Measurements from ENCODE around the gene DSE. TPM values are rescaled to one million over a fixed set of nuclear protein-coding genes. Genes with fewer than 3 reads are reported as not detected.

Gene DSE
- total RNA-seq, 1 experiment from 2014 or later: 43.3 TPM

DNA sequence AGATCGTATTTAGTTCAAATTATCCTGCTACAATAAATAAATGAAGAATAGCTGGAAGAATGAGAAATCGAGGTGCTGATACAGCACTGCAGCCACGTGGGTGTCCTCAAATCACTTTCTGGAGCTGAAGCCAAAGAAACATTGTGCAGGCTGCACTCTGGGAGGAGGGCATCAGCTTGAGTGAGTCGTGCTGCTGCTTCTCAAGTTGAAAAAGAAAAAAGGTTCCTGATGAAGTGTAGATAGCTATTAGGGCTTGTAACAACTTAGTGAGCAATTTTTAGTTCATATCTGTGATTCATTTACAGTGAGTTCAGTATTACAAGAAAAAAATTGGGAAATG is 40.5 kb downstream of the DSE start:
- Histone ChIP-seq H4K20me1 (ENCODE audit: insufficient read depth) (no peaks in the 10 kb centered on the region), H3K79me2 (ENCODE audit: low read depth) (no peaks in the 10 kb centered on the region), H3K4me3 (no peak overlapping the region), H2AFZ (no peak overlapping the region), H3K36me3 (ENCODE audit: low read depth) (no peaks in the 10 kb centered on the region), H3K27me3 (ENCODE audit: insufficient read depth, low read depth) (no peaks in the 10 kb centered on the region), H3K9me3 (ENCODE audit: insufficient read depth, low read depth) (no peaks in the 10 kb centered on the region), H3K9me2 (ENCODE audit: insufficient read depth) (no peaks in the 10 kb centered on the region), H3K27ac (no peak overlapping the region), H3K4me1 (replicated peaks; ENCODE audit: insufficient read depth) (no peaks in the 10 kb centered on the region), H3F3A (ENCODE audit: insufficient read depth, low read depth) (no peaks in the 10 kb centered on the region), H3K4me2 (no peak overlapping the region)
- no peak for DNase-seq
- ChIA-PET POLR2A (ENCODE audit: unreplicated experiment) (no interaction called here), CTCF (no interaction called here)
- intact Hi-C loops (cut with micrococcal nuclease; ENCODE audit: unreplicated experiment): no loop called here
- BruUV-seq (replicated peaks): no TSS peak
- TF ChIP-seq, protein P1, sequence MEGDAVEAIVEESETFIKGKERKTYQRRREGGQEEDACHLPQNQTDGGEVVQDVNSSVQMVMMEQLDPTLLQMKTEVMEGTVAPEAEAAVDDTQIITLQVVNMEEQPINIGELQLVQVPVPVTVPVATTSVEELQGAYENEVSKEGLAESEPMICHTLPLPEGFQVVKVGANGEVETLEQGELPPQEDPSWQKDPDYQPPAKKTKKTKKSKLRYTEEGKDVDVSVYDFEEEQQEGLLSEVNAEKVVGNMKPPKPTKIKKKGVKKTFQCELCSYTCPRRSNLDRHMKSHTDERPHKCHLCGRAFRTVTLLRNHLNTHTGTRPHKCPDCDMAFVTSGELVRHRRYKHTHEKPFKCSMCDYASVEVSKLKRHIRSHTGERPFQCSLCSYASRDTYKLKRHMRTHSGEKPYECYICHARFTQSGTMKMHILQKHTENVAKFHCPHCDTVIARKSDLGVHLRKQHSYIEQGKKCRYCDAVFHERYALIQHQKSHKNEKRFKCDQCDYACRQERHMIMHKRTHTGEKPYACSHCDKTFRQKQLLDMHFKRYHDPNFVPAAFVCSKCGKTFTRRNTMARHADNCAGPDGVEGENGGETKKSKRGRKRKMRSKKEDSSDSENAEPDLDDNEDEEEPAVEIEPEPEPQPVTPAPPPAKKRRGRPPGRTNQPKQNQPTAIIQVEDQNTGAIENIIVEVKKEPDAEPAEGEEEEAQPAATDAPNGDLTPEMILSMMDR (conservative IDR thresholded peaks at IDR 0.05): no peak
- TF ChIP-seq EZH2 (IDR thresholded peaks at IDR 0.05; ENCODE audit: low read depth): no peak

DNA sequence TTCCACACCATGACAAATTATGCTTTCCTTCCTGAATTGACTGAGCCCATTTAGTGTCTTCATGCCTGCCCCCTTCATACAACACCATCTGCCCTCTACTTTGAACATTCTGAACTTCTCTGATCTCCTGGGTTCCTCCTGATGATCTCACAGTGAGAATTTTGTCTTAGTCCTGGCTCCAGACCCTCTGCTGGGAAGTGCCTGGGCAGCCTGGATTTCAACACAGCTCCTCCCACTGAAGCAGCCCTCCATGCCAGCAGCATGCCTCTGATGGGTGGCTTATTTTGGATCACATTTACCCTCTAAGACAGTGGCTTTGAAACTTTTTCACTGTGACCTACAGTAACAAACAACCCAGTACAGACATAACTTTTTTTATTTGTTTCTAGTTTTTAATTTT is 41.5 kb downstream of the DSE start:
- Histone ChIP-seq H3K9me3 (ENCODE audit: insufficient read depth, low read depth) (no peaks in the 10 kb centered on the region), H2AFZ (no peak overlapping the region), H3K79me2 (ENCODE audit: low read depth) (no peaks in the 10 kb centered on the region), H3F3A (ENCODE audit: insufficient read depth, low read depth) (no peaks in the 10 kb centered on the region), H3K4me2 (no peak overlapping the region), H3K27ac (no peak overlapping the region), H3K4me3 (no peak overlapping the region), H4K20me1 (ENCODE audit: insufficient read depth) (no peaks in the 10 kb centered on the region), H3K36me3 (ENCODE audit: low read depth) (no peaks in the 10 kb centered on the region), H3K27me3 (ENCODE audit: insufficient read depth, low read depth) (no peaks in the 10 kb centered on the region), H3K9me2 (ENCODE audit: insufficient read depth) (no peaks in the 10 kb centered on the region), H3K4me1 (replicated peaks; ENCODE audit: insufficient read depth) (no peaks in the 10 kb centered on the region)
- BruUV-seq (replicated peaks): no TSS peak
- CTCF ChIA-PET: interaction anchor here (0.6 kb wide), 1 partner anchor 9 kb away, joined by 4 read pairs; no protein-coding TSS in a partner anchor
- POLR2A ChIA-PET (ENCODE audit: unreplicated experiment): no interaction called here
- no peak for DNase-seq
- TF ChIP-seq, protein P1 (conservative IDR thresholded peaks at IDR 0.05): no peak
- no peak for TF ChIP-seq EZH2 (IDR thresholded peaks at IDR 0.05; ENCODE audit: low read depth)
- intact Hi-C loops (cut with micrococcal nuclease; ENCODE audit: unreplicated experiment): no loop called here

DNA sequence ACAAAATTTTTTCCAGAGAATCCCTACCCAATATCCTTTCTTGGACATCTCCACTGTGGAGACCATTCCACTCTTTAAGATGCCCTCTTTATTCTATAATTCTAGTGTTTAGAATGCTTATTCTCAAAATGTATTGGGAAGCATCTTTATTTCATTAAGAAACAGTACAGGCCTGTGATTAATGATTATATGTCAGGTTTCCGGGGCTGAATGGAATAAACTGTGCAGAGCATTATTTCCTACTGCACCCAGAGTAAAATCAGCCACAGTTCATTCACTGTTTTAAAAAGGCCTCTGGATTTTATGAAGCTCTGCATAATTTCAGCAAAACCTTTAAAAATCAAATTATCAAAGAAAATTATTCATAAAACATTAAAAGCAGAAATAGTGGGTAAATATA is 42.6 kb downstream of the DSE start:
- H3K4me2 ChIP-seq: no peak overlapping the region
- no peaks in the 10 kb centered on the region for H4K20me1 ChIP-seq (ENCODE audit: insufficient read depth)
- no peak for DNase-seq
- ChIA-PET POLR2A (ENCODE audit: unreplicated experiment) (interaction anchor here (0.6 kb wide), 1 partner anchor 19 kb away, joined by 6 read pairs; no protein-coding TSS in a partner anchor), CTCF (no interaction called here)
- no peak overlapping the region for H3K4me3 ChIP-seq
- no peaks in the 10 kb centered on the region for H3K9me3 ChIP-seq (ENCODE audit: insufficient read depth, low read depth)
- H3K4me1 ChIP-seq (replicated peaks; ENCODE audit: insufficient read depth): no peaks in the 10 kb centered on the region
- no peaks in the 10 kb centered on the region for H3K27me3 ChIP-seq (ENCODE audit: insufficient read depth, low read depth)
- H2AFZ ChIP-seq: no peak overlapping the region
- intact Hi-C loops (cut with micrococcal nuclease; ENCODE audit: unreplicated experiment): no loop called here
- no peaks in the 10 kb centered on the region for H3K9me2 ChIP-seq (ENCODE audit: insufficient read depth)
- TF ChIP-seq, protein P1 (conservative IDR thresholded peaks at IDR 0.05): no peak
- TF ChIP-seq EZH2 (IDR thresholded peaks at IDR 0.05; ENCODE audit: low read depth): no peak
- H3F3A ChIP-seq (ENCODE audit: insufficient read depth, low read depth): no peaks in the 10 kb centered on the region
- no peaks in the 10 kb centered on the region for H3K79me2 ChIP-seq (ENCODE audit: low read depth)
- BruUV-seq (replicated peaks): no TSS peak
- no peak overlapping the region for H3K27ac ChIP-seq
- H3K36me3 ChIP-seq (ENCODE audit: low read depth): no peaks in the 10 kb centered on the region

Measured in PC-9 (cell line).